Fibroblast of lung (primary cell): ENCODE measurements around the gene COL15A1. TPM values are rescaled to one million over a fixed set of nuclear protein-coding genes. Genes with fewer than 3 reads are reported as not detected.
A peak's percentile ranks its signal among the peaks of the same experiment; 100 is the strongest.

ENCODE experiments used
- DNase-seq, 2 donors: peaks; one replicate each; pipeline versions ENCODE4 v3.0.0 to v3.0.0-alpha.2; 2010; ENCODE audit warnings: low read depth in 2 of 2
- H2AFZ ChIP-seq: 2 replicates; pipeline ENCODE4 v1.5.1; 2012; ENCODE audit warnings: low read length, control low read depth, inconsistent platforms
- H3K27ac ChIP-seq: 2 replicates; pipeline ENCODE4 v1.5.1; 2011; ENCODE audit warnings: low read length, control low read depth; ENCODE audit not compliant: insufficient read depth
- H3K27me3 ChIP-seq: 2 replicates; pipeline ENCODE4 v1.5.1; 2011; ENCODE audit warnings: mild to moderate bottlenecking, low read length; ENCODE audit not compliant: control insufficient read depth, insufficient read depth
- H3K36me3 ChIP-seq: 2 replicates; pipeline ENCODE4 v1.5.1; 2011; ENCODE audit warnings: low read length; ENCODE audit not compliant: control insufficient read depth, insufficient read depth
- H3K4me1 ChIP-seq: 2 replicates; pipeline ENCODE4 v1.5.1; 2011; ENCODE audit warnings: low read length; ENCODE audit not compliant: control insufficient read depth, insufficient read depth; ENCODE audit errors: extremely low read depth
- H3K4me2 ChIP-seq: 2 replicates; pipeline ENCODE4 v1.5.1; 2011; ENCODE audit warnings: low read length, control low read depth; ENCODE audit not compliant: insufficient read depth; ENCODE audit errors: extremely low read depth
- H3K4me3 ChIP-seq, 4 experiments: fragments of 200-600 bp in 1 of 4; sonication (generic) in 1 of 4; replicated peaks in 1 of 4; 2 replicates each; pipeline ENCODE4 v1.5.1; 2011 to 2016; ENCODE audit warnings: low read length in 4 of 4, low read depth in 3 of 4, mild to moderate bottlenecking in 3 of 4, control low read depth in 2 of 4, inconsistent platforms in 1 of 4, mixed read lengths in 1 of 4; ENCODE audit not compliant: insufficient read depth in 1 of 4; ENCODE audit errors: control extremely low read depth in 1 of 4
- H3K79me2 ChIP-seq: 2 replicates; pipeline ENCODE4 v1.5.1; 2012; ENCODE audit warnings: mild to moderate bottlenecking, low read length, inconsistent platforms; ENCODE audit not compliant: control insufficient read depth, insufficient read depth
- H3K9ac ChIP-seq: 2 replicates; pipeline ENCODE4 v1.5.1; 2011; ENCODE audit warnings: mild to moderate bottlenecking, low read length, control low read depth; ENCODE audit not compliant: insufficient read depth
- H3K9me3 ChIP-seq: 2 replicates; pipeline ENCODE4 v1.5.1; 2012; ENCODE audit warnings: low read depth, low read length; ENCODE audit not compliant: control insufficient read depth, insufficient read depth
- H4K20me1 ChIP-seq: 2 replicates; pipeline ENCODE4 v1.5.1; 2011; ENCODE audit warnings: low read length; ENCODE audit not compliant: control insufficient read depth, insufficient read depth; ENCODE audit errors: extremely low read depth
- EZH2 ChIP-seq: IDR thresholded peaks from 2 replicates; pipeline ENCODE4 v1.5.1; 2012; ENCODE audit warnings: low read length, control low read depth, mild to moderate bottlenecking; ENCODE audit errors: missing control alignments
- polyA plus RNA-seq, 2 donors: library from polyadenylated mRNA; depleted of rRNA in 1 of 2; stranded (reverse) in 1 of 2; unstranded in 1 of 2; fragments of >200 nt; gene quantifications; 2 replicates each; pipeline ENCODE4 v1.2.1, GENCODE V29; 2011 to 2012; ENCODE audit warnings: missing spikeins in 1 of 2
- total RNA-seq: library from RNA; depleted of rRNA; stranded (reverse); fragments of >200 nt; gene quantifications from 2 replicates; pipeline ENCODE4 v1.2.1, GENCODE V29; 2014
- TF ChIP-seq, protein P1 (sequence below), 2 donors: IDR thresholded peaks in 1 of 2; conservative IDR thresholded peaks in 1 of 2; 1 replicate in 1 of 2; 2 replicates in 1 of 2; pipeline ENCODE4 v1.5.1; 2011 to 2012; ENCODE audit warnings: low read length in 2 of 2, control low read depth in 1 of 2, inconsistent platforms in 1 of 2, low read depth in 1 of 2, mild to moderate bottlenecking in 1 of 2

The COL15A1 gene
- total and polyA plus RNA-seq, 2 donors (not counting 1 experiment from before 2014, with no cell fraction given) = 13.3 to 41.0 TPM

GRCh38 chr9:99050292-99050911 lies 106.7 kb downstream of the COL15A1 start:
- TF ChIP-seq, protein P1, sequence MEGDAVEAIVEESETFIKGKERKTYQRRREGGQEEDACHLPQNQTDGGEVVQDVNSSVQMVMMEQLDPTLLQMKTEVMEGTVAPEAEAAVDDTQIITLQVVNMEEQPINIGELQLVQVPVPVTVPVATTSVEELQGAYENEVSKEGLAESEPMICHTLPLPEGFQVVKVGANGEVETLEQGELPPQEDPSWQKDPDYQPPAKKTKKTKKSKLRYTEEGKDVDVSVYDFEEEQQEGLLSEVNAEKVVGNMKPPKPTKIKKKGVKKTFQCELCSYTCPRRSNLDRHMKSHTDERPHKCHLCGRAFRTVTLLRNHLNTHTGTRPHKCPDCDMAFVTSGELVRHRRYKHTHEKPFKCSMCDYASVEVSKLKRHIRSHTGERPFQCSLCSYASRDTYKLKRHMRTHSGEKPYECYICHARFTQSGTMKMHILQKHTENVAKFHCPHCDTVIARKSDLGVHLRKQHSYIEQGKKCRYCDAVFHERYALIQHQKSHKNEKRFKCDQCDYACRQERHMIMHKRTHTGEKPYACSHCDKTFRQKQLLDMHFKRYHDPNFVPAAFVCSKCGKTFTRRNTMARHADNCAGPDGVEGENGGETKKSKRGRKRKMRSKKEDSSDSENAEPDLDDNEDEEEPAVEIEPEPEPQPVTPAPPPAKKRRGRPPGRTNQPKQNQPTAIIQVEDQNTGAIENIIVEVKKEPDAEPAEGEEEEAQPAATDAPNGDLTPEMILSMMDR (conservative IDR thresholded peaks at IDR 0.05 in 1 of 2, IDR thresholded peaks at IDR 0.05 in 1 of 2; ENCODE audit: low read depth in 1 of 2, low read length in 2 of 2) = no peak
- TF ChIP-seq EZH2 = no peak
- no peaks in the 10 kb centered on the region for H4K20me1 ChIP-seq
- no peak overlapping the region for H2AFZ ChIP-seq
- no peak overlapping the region for H3K4me2 ChIP-seq
- H3K27ac ChIP-seq = no peak overlapping the region
- peak in 1 of 2 donors; percentile 67 for DNase-seq
- no peaks in the 10 kb centered on the region for H3K9me3 ChIP-seq
- H3K79me2 ChIP-seq = no peaks in the 10 kb centered on the region
- H3K27me3 ChIP-seq = no peaks in the 10 kb centered on the region
- H3K4me3 ChIP-seq = no peak overlapping the region
- no peaks in the 10 kb centered on the region for H3K36me3 ChIP-seq
- no peak overlapping the region for H3K9ac ChIP-seq
- H3K4me1 ChIP-seq = no peaks in the 10 kb centered on the region

- H4K20me1 ChIP-seq = no peaks in the 10 kb centered on the region
- TF ChIP-seq, protein P1 (conservative IDR thresholded peaks at IDR 0.05 in 1 of 2, IDR thresholded peaks at IDR 0.05 in 1 of 2; ENCODE audit: low read depth in 1 of 2, low read length in 2 of 2) = no peak
- no peak for TF ChIP-seq EZH2
- no peak overlapping the region for H3K4me3 ChIP-seq
- H3K79me2 ChIP-seq = no peaks in the 10 kb centered on the region
- H3K4me1 ChIP-seq = no peaks in the 10 kb centered on the region
- H3K27me3 ChIP-seq = no peaks in the 10 kb centered on the region
- H3K36me3 ChIP-seq = no peaks in the 10 kb centered on the region
- DNase-seq = peak in 1 of 2 donors; percentile 48
- no peak overlapping the region for H3K4me2 ChIP-seq
- no peak overlapping the region for H2AFZ ChIP-seq
- no peak overlapping the region for H3K9ac ChIP-seq
- no peaks in the 10 kb centered on the region for H3K9me3 ChIP-seq
- no peak overlapping the region for H3K27ac ChIP-seq
Measured at GRCh38 chr9:99050924-99051323, 107.2 kb downstream of the COL15A1 start.

- Histone ChIP-seq H3K79me2 (no peaks in the 10 kb centered on the region), H4K20me1 (no peaks in the 10 kb centered on the region), H3K4me3 (no peak overlapping the region), H3K4me2 (no peak overlapping the region), H2AFZ (no peak overlapping the region), H3K9me3 (no peaks in the 10 kb centered on the region), H3K4me1 (no peaks in the 10 kb centered on the region), H3K27me3 (no peaks in the 10 kb centered on the region), H3K9ac (no peak overlapping the region), H3K36me3 (no peaks in the 10 kb centered on the region), H3K27ac (no peak overlapping the region)
- DNase-seq = no peak
- TF ChIP-seq, protein P1 (conservative IDR thresholded peaks at IDR 0.05 in 1 of 2, IDR thresholded peaks at IDR 0.05 in 1 of 2; ENCODE audit: low read depth in 1 of 2, low read length in 2 of 2) = no peak
- no peak for TF ChIP-seq EZH2
Measured at GRCh38 chr9:99051406-99051805, 107.7 kb downstream of the COL15A1 start.
